Measurements from ENCODE around the gene SPATA31D1.
"Not testable (repeated sequence)": the region's sequence is repeated elsewhere in the genome, so short reads cannot be mapped to it uniquely, and the experiment has no call there.

The SPATA31D1 gene

GRCh38 chr9:81988472-81988871 is at the start of gene SPATA31D1:
SPATA31D1 (plus strand) TSS chr9:81988772; CDS start chr9:81988819, 47 bp downstream.
- not testable (repeated sequence) for DNase-seq

GRCh38 chr9:81943393-81943792 is 45.2 kb upstream of the SPATA31D1 start, which contains the start of gene SPATA31D3:
SPATA31D3 (plus strand) TSS chr9:81943500; CDS start chr9:81943586, 86 bp downstream.
- DNase-seq, result not testable (repeated sequence)

GRCh38 chr9:81948650-81949049 is 39.9 kb upstream of the SPATA31D1 start:
- DNase-seq, result not testable (repeated sequence)

GRCh38 chr9:81953096-81953495 is 35.5 kb upstream of the SPATA31D1 start:
- DNase-seq, result no peak

- no peak for DNase-seq
These were observed 32.9 kb upstream of the SPATA31D1 start for GRCh38 chr9:81955625-81956024.

- no peak for DNase-seq
These were observed 24.1 kb upstream of the SPATA31D1 start for GRCh38 chr9:81964218-81965171.

- no peak for DNase-seq
These were observed 20.5 kb upstream of the SPATA31D1 start for GRCh38 chr9:81968026-81968425.

GRCh38 chr9:81969971-81970370 is 18.6 kb upstream of the SPATA31D1 start:
- DNase-seq, result no peak

GRCh38 chr9:81971727-81972126 is 16.8 kb upstream of the SPATA31D1 start:
- DNase-seq, result no peak

- no peak for DNase-seq
These were observed 13.8 kb upstream of the SPATA31D1 start for GRCh38 chr9:81974764-81975163.

GRCh38 chr9:81976351-81976750 is 12.2 kb upstream of the SPATA31D1 start:
- no peak for DNase-seq

GRCh38 chr9:81979196-81979595 is 9.4 kb upstream of the SPATA31D1 start:
- DNase-seq, result no peak

GRCh38 chr9:81980568-81980967 is 8.0 kb upstream of the SPATA31D1 start:
- DNase-seq, result no peak

- DNase-seq, result no peak
These were observed 6.7 kb upstream of the SPATA31D1 start for GRCh38 chr9:81981883-81982282.

- no peak for DNase-seq
These were observed 3.6 kb upstream of the SPATA31D1 start for GRCh38 chr9:81984928-81985327.

GRCh38 chr9:81986051-81986450 is 2.5 kb upstream of the SPATA31D1 start:
- DNase-seq, result no peak

GRCh38 chr9:81989700-81990099 is 1.1 kb downstream of the SPATA31D1 start:
- DNase-seq, result no peak

GRCh38 chr9:81993656-81994055 is 5.1 kb downstream of the SPATA31D1 start:
- DNase-seq, result no peak

GRCh38 chr9:81999806-82000205 is 11.2 kb downstream of the SPATA31D1 start:
- no peak for DNase-seq

GRCh38 chr9:82010711-82011110 is 22.1 kb downstream of the SPATA31D1 start:
- no peak for DNase-seq

- no peak for DNase-seq
These were observed 22.6 kb downstream of the SPATA31D1 start for GRCh38 chr9:82011133-82011532.

GRCh38 chr9:82012276-82012675 is 23.7 kb downstream of the SPATA31D1 start:
- DNase-seq, result no peak

- no peak for DNase-seq
These were observed 31.8 kb downstream of the SPATA31D1 start for GRCh38 chr9:82020331-82020730.

GRCh38 chr9:82021198-82021597 is 32.6 kb downstream of the SPATA31D1 start:
- peak; percentile 28 for DNase-seq
